GM08714 (cell line): ENCODE data around the gene AK8.

Experiments
- H3K4me3 ChIP-seq: fragments of 200-500 bp; sonication (Bioruptor generic); 2 replicates; pipeline ENCODE4 v1.5.1; 2014; ENCODE audit warnings: mild to moderate bottlenecking, low read length, inconsistent platforms
- ZNF274 ChIP-seq: IDR thresholded peaks from 2 replicates; pipeline ENCODE4 v1.6.1; 2012; ENCODE audit warnings: mild to moderate bottlenecking, low read depth, low read length

The AK8 gene

DNA sequence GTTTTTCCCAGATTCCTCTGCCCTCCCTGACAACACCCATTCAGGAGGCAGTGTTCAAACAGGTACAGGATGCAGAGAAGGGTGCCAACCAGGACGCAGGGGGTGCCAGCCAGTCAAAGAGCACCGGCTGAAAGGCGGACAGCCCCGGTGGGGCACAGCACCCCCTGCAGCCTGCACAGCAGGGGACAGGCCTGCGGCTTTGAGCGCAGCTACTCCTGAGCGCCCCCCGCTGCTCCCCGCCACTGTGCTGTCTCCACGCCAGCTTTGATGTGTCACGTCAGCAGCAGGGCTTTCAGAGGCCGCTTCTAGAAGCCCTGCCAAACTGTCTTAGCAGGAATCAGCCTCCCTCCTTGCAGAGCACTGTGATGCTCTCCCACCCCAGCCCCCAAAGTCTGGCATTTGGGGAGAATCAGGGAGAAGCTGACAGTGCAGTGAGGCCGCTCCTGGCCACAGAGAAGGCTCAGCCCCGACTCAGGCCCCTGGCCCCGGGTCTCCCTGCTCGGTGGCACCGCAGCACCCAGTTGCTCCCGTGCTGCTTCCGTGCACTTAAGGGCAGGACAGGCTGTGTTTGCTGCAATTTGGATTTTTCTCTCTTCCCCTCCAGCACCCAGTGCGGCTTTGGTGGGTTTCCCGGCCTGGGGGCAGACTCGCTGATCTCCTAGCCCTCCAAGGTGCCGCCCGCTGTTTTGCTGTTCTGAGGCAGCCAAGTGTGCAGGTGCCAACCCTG lies 20.3 kb downstream of the AK8 start:
- TF ChIP-seq ZNF274: no peak
- H3K4me3 ChIP-seq: no peak overlapping the region

DNA sequence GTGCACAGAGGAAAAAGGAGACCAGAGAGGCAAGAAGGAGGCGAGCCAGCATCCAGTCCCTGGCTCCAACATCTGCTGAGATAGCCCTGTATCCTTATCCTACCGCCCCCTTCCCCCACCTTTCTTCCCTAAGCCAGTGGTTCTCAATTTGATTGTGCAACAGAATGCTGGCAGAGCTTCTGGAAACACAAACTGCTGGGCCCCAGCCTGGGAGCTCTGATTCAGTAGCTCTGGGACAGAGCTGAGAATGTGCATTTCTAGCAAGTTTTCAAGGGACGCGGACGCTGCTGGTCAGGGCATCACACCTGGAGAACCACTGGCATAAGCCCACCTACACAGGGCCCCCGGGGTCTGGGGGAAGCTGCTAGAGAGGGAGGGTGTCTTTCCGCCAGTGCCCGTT lies 21.1 kb downstream of the AK8 start:
- no peak for TF ChIP-seq ZNF274
- no peak overlapping the region for H3K4me3 ChIP-seq

DNA sequence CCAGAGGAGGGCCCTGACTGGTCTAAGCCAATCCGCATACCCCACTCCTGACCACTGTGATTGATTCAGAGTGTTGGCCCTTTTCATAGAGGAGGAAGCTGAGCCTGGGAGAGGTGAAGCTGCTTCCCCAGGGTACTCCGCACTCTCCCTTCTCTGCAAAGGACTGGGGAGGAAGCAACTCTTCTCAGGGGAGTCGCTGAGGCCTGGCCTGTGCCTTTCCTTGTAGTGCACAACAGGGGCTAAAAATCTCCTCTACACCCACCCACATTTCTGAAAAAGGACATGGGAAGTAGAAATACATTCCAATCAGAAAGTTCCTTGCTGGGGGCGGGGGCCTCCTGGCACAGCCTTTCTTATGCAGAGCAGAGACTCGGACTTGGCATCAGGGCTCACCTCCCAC lies 22.2 kb downstream of the AK8 start:
- no peak for TF ChIP-seq ZNF274
- H3K4me3 ChIP-seq: no peak overlapping the region

DNA sequence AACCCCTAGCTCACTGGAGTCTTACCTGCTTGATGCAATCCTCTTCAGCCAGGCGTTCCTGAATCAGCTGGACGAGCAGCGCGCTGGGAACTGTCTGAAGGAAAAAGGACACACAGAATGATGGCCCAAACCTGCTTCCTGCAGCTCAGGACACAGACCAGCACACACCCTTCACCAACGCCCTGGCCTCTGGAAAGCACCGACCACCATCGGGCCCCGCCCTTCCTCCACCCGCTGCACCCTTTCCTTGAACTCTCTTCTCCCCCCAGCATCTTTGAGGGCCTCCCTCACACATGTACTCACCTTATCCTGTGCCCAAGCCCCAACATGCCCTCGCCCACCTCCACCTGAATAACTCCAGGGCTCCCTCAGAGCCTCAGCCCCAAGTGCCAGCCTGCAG lies 23.3 kb downstream of the AK8 start:
- TF ChIP-seq ZNF274: no peak
- no peak overlapping the region for H3K4me3 ChIP-seq

DNA sequence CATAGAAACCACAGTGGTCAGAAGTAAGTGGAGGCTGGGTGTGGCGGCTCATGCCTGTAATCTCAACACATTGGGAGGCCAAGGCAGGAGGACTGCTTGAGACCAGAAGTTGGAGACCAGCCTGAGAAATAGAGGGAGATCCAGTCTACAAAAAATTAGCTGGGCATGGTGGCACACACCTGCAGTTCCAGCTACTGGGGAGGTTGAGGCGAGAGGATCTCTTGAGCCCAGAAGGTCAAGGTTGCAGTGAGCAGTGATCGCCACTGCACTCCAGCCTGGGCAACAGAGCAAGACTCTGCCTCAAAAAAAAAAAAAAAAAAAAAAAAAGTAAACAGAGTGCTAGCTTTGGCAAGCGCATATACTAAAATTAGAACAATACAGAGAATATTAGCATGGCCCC lies 24.6 kb downstream of the AK8 start:
- H3K4me3 ChIP-seq: no peak overlapping the region
- TF ChIP-seq ZNF274: no peak

DNA sequence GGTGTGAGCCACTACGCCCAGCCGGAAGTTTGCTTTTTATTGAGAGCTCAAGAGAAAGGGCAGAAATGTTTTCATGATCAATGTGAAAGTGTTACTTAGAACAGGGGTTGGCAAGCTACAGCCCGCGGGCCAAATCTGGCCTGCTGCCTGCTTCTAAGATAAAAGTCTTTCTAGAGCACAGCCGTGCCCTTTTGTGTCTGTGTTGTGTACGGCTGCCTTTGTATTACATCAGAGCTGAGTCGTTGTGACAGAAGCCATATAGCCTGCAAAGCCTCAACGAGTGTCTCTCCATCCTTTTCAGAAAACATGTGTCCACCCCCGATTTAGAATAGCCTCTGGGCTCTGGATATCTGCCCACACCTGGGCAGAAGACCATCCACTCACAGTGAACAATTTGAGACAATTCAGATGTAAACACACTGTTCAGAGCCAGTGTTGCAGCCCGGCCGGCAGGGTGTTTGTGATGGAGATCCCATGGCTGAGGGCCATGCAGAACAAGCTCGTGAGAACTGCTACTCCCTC lies 28.8 kb downstream of the AK8 start:
- TF ChIP-seq ZNF274: no peak
- H3K4me3 ChIP-seq: no peak overlapping the region

DNA sequence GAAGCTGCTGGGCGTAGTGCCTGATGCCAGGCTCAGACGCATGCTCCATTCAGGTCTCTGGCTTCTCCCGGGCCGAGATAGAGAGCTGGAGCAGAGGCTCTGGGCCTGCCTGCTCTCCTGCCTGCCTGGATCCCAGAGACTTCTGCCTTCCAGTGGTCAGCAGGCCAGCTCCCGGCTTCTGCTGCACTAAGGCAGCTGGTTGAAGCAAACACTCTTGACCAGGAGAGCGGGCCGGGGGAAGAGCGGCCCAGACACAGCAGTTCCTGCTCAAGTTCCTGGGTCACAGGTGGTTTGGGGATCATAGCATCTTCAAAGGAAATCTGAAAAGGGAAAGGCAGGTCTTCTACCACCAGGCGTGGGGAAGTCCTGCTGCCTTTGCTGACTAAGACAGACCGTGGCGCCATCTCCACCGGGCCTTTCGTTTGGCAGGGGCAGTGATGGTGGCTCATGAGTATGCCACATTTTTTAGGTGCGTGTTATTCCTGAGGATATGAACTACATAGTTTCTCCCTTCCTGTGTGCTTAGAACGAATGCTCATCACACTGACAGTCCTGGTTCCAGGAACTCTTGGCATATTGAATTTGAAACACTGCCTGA lies 31.1 kb downstream of the AK8 start:
- TF ChIP-seq ZNF274: no peak
- H3K4me3 ChIP-seq: no peak overlapping the region

DNA sequence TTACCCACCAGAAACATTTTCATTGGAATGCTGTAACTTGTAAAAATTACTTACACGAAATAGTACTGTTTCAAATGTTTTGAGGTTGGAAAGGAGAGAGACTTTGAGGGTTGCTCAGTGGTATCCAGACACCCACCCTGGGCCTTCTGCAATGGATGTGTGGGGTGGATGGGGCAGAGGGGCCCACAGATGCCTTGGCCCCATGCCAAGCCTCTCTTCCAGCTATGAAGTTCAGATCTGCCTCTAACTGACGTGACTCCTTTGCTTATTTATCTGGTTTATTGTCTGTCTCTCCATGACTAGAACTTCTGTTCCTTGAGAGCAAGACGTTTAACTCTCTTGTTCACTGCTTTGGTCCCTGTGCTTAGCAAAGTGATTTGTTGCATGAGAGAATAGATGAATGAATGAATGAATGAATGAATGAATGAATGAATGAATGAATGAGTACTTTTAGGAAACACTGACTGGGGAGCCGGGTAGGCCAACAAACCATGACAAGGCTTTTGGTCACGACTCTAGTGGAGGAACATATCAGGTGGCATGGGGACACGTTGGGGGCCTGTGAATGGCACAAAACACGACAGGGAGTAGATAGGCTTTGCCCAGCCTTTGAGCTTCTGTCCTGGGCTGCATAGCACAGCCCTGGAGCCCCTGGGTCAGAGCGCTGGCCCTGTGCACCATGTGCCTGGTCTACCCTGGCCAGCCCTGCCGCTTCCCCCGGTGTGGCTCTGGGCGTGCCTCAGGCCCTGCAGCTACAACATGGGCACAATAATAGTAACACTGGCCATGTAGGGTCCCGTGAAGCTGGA lies 31.8 kb downstream of the AK8 start:
- TF ChIP-seq ZNF274: no peak
- H3K4me3 ChIP-seq: no peak overlapping the region

DNA sequence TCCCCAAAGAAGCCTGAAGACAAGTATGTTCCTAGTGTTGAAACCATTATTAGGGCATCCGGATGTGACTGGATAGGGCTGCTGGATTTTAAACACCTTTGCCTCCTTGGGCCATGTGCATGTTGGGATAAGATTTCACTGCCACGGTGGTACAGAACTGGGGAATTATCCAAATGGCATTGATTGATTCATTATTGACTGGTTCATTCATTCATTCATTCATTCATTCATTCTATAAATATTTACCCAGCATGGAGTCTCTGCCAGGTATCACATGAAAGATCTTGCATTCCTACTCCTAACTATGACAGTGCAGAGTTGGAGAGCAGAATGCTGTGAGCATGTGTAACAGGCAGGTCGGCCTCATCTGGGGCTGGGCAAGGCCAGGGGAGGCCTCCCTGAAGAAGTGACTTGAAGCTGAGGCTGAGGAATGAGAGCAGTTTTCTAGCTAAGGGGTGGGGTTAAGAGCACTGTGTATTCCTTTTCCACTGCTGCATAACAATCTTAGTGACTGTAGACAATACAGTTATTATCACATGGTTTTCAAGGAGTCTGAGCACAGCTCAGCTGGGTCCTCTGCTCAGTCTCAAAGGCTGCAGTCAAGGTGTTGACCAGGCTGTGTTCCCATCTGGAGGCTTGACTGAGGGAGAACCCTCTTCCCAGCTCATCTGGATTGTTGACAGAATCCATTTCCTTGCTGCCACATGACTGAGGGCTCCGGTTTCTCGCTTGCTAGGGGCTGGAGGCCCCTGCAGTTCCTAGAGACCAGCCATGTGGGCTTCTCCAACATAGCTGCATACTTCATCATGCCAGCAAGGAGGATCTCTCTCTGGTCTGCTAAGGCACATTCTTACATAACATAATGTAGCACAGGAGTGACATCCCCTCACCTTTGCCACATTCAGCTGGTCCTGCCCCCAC lies 35.7 kb downstream of the AK8 start:
- no peak overlapping the region for H3K4me3 ChIP-seq
- TF ChIP-seq ZNF274: no peak

DNA sequence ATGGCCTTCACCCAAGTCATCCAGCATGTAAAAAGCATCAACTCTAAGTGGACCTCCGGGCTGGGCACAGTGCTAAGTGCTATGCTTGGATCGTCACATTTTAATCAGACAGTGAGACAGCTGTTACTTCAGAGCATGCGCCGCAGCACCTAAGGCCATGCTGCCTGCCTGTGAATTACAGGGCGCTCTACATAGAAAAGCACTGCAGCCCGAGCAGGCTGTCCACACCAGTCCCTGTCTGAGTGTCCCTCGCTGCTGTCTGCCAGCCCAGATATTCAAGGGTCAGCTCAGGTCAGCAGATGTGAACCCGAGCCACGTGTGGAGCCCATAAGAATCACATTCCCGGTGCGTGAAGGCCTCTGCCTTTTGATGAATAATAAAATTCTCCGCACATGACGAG lies 37.1 kb downstream of the AK8 start:
- no peak for TF ChIP-seq ZNF274

DNA sequence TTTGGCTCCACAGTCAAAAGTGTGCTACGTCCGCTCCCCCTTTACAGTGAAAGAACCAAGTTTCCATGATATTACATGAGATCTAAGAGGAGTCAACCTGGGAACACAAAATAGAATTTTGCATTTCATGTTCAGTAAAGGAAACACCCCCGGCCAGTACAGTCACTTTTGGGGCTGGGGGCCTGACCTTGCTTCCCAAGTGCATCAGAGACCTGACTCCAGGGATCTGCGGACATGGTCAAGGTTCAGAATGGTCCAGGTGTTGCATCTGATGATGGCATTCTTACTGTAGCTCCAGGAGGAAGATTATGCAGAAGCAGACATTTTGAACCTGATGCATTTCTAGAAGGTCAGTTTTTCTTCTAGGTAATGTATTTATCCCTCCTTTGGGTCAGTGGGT lies 39.8 kb downstream of the AK8 start:
- TF ChIP-seq ZNF274: no peak
- H3K4me3 ChIP-seq: no peak overlapping the region

More for the DNA sequence above, 37.1 kb downstream of the AK8 start:
- no peak overlapping the region for H3K4me3 ChIP-seq

DNA sequence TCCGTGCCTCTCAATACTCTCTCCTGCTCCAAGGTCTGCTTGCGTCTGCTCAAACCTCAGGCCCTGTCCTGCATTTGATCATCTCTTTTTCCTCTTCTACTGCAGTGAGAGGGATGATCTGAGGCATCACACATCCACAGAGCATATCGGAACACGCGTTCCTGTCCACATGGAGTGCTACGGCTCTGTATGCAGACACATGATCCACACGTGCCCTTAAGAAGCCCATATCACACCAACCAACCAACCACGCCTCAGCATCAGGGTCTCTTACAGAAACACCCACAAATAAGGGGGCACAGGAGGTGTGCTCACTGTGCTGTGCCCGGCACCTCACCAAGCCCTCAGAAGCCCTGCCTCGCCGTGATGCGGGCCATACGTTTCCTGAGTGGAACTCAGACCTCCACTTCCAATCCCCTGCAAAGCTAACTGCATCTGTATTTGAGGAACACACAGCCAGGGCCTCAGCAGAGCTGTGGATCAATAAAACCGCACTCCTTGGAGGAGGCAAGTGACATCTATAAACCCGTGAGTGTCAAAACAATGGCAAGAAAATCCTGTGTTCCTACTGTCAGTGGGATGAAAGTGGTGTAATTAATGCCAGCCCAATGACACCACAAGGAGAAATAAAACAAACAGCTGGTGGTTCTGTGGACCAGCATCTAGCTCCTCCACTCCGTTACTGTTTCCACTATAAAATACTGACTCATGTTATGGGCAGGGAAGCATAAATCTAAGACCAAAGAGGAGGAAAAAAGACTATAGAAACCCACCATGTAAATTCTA lies 40.4 kb downstream of the AK8 start:
- TF ChIP-seq ZNF274: no peak
- no peak overlapping the region for H3K4me3 ChIP-seq

DNA sequence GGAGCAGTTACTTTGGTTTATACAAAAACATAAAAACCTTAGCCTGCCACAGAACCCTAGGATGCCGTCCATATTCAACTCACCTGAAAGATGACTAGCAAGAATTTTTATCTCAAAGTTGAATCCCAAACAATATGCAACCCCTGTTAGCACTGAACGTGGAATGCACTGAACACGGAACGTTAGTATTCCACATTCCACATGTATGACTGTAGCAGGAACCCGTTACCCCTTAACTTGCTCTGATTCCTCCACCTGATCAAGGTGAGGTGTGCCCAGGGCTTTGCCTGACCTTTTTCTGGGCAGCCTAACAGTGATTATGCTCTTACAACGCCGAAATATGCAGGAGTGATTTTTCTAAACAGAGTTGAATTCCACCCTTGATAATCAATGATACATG lies 43.7 kb downstream of the AK8 start:
- no peak for TF ChIP-seq ZNF274

More for the DNA sequence above, 43.7 kb downstream of the AK8 start:
- H3K4me3 ChIP-seq: no peak overlapping the region
